WTC11 (cell line): ENCODE data around the gene BTK. TPM values are rescaled to one million over a fixed set of nuclear protein-coding genes. Genes with fewer than 3 reads are reported as not detected.

Experiments
- ATAC-seq: fragments of 200-7000 bp; cut with Tn5 transposase; 2 replicates; pipeline ENCODE4 v1.10.0; 2021; ENCODE audit warnings: mild to moderate bottlenecking, moderate library complexity
- CTCF ChIA-PET: fragments of 300-600 bp; sonication (Branson Sonifier 250); formaldehyde crosslinking; loops from one replicate; lab custom pipeline; 2021; ENCODE audit warnings: antibody characterized with exemption; lab: Charles Lee
- POLR2A ChIA-PET: fragments of 350-600 bp; sonication (Branson Sonifier 250); formaldehyde crosslinking; loops from one replicate; lab custom pipeline; 2021; ENCODE audit warnings: antibody characterized with exemption; lab: Charles Lee
- DNase-seq: peaks from one replicate; pipeline ENCODE4 v3.0.0; 2021; ENCODE audit warnings: low spot score
- H3K27ac Mint-ChIP-seq: 2 replicates; pipeline ENCODE4 v1.8.0; 2021; ENCODE audit warnings: mixed read lengths
- H3K27me3 Mint-ChIP-seq: 2 replicates; pipeline ENCODE4 v1.8.0; 2021; ENCODE audit warnings: low read depth, mild to moderate bottlenecking, moderate library complexity, mixed read lengths
- H3K36me3 Mint-ChIP-seq: 2 replicates; pipeline ENCODE4 v1.8.0; 2021; ENCODE audit warnings: mixed read lengths
- H3K4me1 Mint-ChIP-seq: 2 replicates; pipeline ENCODE4 v1.8.0; 2022; ENCODE audit warnings: mixed read lengths
- H3K4me3 Mint-ChIP-seq: 2 replicates; pipeline ENCODE4 v1.8.0; 2021; ENCODE audit warnings: mild to moderate bottlenecking, moderate library complexity, mixed read lengths
- H3K9me3 Mint-ChIP-seq: 2 replicates; pipeline ENCODE4 v1.8.0; 2021; ENCODE audit warnings: mixed read lengths
- ATF6 ChIP-seq: sonication (generic); formaldehyde crosslinking; IDR thresholded peaks from 2 replicates; pipeline ENCODE4 v1.8.1; 2023; ENCODE audit warnings: mild to moderate bottlenecking, missing genetic modification reagents
- CDX4 ChIP-seq: fragments of 250-450 bp; sonication (Bioruptor Pico); IDR thresholded peaks from 2 replicates; pipeline ENCODE4 v1.9.0; 2021; ENCODE audit warnings: moderate library complexity, mild to moderate bottlenecking, inconsistent platforms, borderline replicate concordance
- CREM ChIP-seq: sonication (generic); formaldehyde crosslinking; IDR thresholded peaks from 2 replicates; pipeline ENCODE4 v1.8.1; 2022; ENCODE audit warnings: mild to moderate bottlenecking, missing genetic modification reagents, moderate library complexity
- E2F1 ChIP-seq: sonication (generic); formaldehyde crosslinking; IDR thresholded peaks from 2 replicates; pipeline ENCODE4 v1.8.0; 2022; ENCODE audit warnings: mild to moderate bottlenecking, missing genetic modification reagents
- GABPB1 ChIP-seq: sonication (generic); formaldehyde crosslinking; IDR thresholded peaks from 2 replicates; pipeline ENCODE4 v1.8.1; 2023; ENCODE audit warnings: mild to moderate bottlenecking, missing genetic modification reagents
- HMGXB4 ChIP-seq: sonication (generic); formaldehyde crosslinking; IDR thresholded peaks from 2 replicates; pipeline ENCODE4 v1.8.1; 2023; ENCODE audit warnings: mild to moderate bottlenecking, moderate library complexity, missing genetic modification reagents
- JUN ChIP-seq: sonication (generic); formaldehyde crosslinking; IDR thresholded peaks from 2 replicates; pipeline ENCODE4 v1.8.0; 2023; ENCODE audit warnings: mild to moderate bottlenecking, missing genetic modification reagents
- KAT7 ChIP-seq: sonication (generic); formaldehyde crosslinking; IDR thresholded peaks from 2 replicates; pipeline ENCODE4 v1.8.1; 2023; ENCODE audit warnings: missing genetic modification reagents, mild to moderate bottlenecking, borderline replicate concordance
- MXD4 ChIP-seq: fragments of 250-450 bp; sonication (Bioruptor Pico); IDR thresholded peaks from 2 replicates; pipeline ENCODE4 v1.8.0; 2021; ENCODE audit warnings: mild to moderate bottlenecking, moderate library complexity, borderline replicate concordance
- MYBL2 ChIP-seq: sonication (generic); formaldehyde crosslinking; IDR thresholded peaks from 2 replicates; pipeline ENCODE4 v1.8.1; 2023; ENCODE audit warnings: mild to moderate bottlenecking, moderate library complexity, missing genetic modification reagents
- NFATC4 ChIP-seq: fragments of 250-450 bp; sonication (Bioruptor Pico); IDR thresholded peaks from 2 replicates; pipeline ENCODE4 v1.9.0; 2021; ENCODE audit warnings: mild to moderate bottlenecking
- NR1H2 ChIP-seq: sonication (generic); formaldehyde crosslinking; IDR thresholded peaks from 2 replicates; pipeline ENCODE4 v1.9.0; 2021; ENCODE audit warnings: mild to moderate bottlenecking, moderate library complexity, missing genetic modification reagents
- PRRX2 ChIP-seq: fragments of 250-450 bp; sonication (Bioruptor Pico); IDR thresholded peaks from 2 replicates; pipeline ENCODE4 v1.8.0; 2021; ENCODE audit warnings: mild to moderate bottlenecking
- RORB ChIP-seq: fragments of 250-450 bp; sonication (Bioruptor Pico); IDR thresholded peaks from 2 replicates; pipeline ENCODE4 v1.9.0; 2021; ENCODE audit warnings: mild to moderate bottlenecking
- TEAD1 ChIP-seq: sonication (generic); formaldehyde crosslinking; IDR thresholded peaks from 2 replicates; pipeline ENCODE4 v1.8.0; 2022; ENCODE audit warnings: mild to moderate bottlenecking, missing genetic modification reagents
- TP53 ChIP-seq: sonication (generic); formaldehyde crosslinking; IDR thresholded peaks from 2 replicates; pipeline ENCODE4 v1.8.1; 2023; ENCODE audit warnings: mild to moderate bottlenecking, missing genetic modification reagents
- ZBTB21 ChIP-seq: sonication (generic); formaldehyde crosslinking; IDR thresholded peaks from 2 replicates; pipeline ENCODE4 v1.8.1; 2023; ENCODE audit warnings: mild to moderate bottlenecking, missing genetic modification reagents, borderline replicate concordance
- ZMAT4 ChIP-seq: fragments of 250-450 bp; sonication (Bioruptor Pico); IDR thresholded peaks from 2 replicates; pipeline ENCODE4 v1.9.0; 2021; ENCODE audit warnings: mild to moderate bottlenecking
- ZNF121 ChIP-seq: sonication (generic); formaldehyde crosslinking; IDR thresholded peaks from 2 replicates; pipeline ENCODE4 v1.8.0; 2023; ENCODE audit warnings: missing genetic modification reagents
- total RNA-seq: library from RNA; stranded (reverse); gene quantifications from 3 replicates; pipeline ENCODE4 v1.2.3, GENCODE V29; 2021
- TF ChIP-seq, protein P1 (sequence below): sonication (generic); formaldehyde crosslinking; IDR thresholded peaks from 2 replicates; pipeline ENCODE4 v1.8.0; 2023; ENCODE audit warnings: missing genetic modification reagents, mild to moderate bottlenecking, borderline replicate concordance
- TF ChIP-seq, protein P2 (sequence below): fragments of 250-450 bp; sonication (Bioruptor Pico); conservative IDR thresholded peaks from 2 replicates; pipeline ENCODE4 v1.9.0; 2021; ENCODE audit warnings: mild to moderate bottlenecking

The BTK gene
- total RNA-seq, 1 experiment from 2014 or later = 0.74 TPM

DNA sequence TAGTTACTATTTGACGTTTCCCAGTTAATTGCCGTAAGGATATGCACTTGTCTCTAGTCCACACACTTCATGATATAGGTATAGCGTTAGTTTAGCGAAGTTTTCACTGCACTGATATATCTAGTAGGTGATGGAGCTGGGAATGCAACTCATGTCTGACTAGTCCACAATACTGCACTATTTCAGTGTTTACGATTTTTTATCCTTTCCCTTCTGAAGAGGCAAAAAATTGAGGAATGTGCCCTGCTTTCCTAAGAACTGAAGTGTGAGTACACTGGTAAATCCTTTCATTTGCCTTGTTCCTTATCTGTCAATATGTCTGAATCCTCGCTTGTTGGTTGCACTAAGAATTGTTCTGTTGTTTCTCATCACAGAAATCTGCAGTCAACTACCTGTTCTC, 5.8 kb upstream of the BTK start:
- POLR2A ChIA-PET = no interaction called here
- ATAC-seq (no peak), DNase-seq (no peak)
- no peak for TF ChIP-seq ATF6 (CRISPR knock-in tag)
- no peak for TF ChIP-seq ZBTB21 (CRISPR knock-in tag)
- no peak for TF ChIP-seq TP53 (CRISPR knock-in tag)
- no peak for TF ChIP-seq MYBL2
- TF ChIP-seq TEAD1 (CRISPR knock-in tag) = no peak
- TF ChIP-seq ZMAT4 (CRISPR knock-in tag) = no peak
- no peak for TF ChIP-seq E2F1 (CRISPR knock-in tag)
- no peak for TF ChIP-seq JUN
- TF ChIP-seq NR1H2 = no peak
- TF ChIP-seq, protein P1, sequence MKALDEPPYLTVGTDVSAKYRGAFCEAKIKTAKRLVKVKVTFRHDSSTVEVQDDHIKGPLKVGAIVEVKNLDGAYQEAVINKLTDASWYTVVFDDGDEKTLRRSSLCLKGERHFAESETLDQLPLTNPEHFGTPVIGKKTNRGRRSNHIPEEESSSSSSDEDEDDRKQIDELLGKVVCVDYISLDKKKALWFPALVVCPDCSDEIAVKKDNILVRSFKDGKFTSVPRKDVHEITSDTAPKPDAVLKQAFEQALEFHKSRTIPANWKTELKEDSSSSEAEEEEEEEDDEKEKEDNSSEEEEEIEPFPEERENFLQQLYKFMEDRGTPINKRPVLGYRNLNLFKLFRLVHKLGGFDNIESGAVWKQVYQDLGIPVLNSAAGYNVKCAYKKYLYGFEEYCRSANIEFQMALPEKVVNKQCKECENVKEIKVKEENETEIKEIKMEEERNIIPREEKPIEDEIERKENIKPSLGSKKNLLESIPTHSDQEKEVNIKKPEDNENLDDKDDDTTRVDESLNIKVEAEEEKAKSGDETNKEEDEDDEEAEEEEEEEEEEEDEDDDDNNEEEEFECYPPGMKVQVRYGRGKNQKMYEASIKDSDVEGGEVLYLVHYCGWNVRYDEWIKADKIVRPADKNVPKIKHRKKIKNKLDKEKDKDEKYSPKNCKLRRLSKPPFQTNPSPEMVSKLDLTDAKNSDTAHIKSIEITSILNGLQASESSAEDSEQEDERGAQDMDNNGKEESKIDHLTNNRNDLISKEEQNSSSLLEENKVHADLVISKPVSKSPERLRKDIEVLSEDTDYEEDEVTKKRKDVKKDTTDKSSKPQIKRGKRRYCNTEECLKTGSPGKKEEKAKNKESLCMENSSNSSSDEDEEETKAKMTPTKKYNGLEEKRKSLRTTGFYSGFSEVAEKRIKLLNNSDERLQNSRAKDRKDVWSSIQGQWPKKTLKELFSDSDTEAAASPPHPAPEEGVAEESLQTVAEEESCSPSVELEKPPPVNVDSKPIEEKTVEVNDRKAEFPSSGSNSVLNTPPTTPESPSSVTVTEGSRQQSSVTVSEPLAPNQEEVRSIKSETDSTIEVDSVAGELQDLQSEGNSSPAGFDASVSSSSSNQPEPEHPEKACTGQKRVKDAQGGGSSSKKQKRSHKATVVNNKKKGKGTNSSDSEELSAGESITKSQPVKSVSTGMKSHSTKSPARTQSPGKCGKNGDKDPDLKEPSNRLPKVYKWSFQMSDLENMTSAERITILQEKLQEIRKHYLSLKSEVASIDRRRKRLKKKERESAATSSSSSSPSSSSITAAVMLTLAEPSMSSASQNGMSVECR (CRISPR knock-in tag) = no peak
- TF ChIP-seq MXD4 (CRISPR knock-in tag) = no peak
- TF ChIP-seq ZNF121 = no peak
- TF ChIP-seq KAT7 (CRISPR knock-in tag) = no peak
- CTCF ChIA-PET = no interaction called here
- Mint-ChIP-seq H3K36me3 (peaks cover 45% of the 10 kb centered on the region), H3K9me3 (no peaks in the 10 kb centered on the region), H3K4me3 (peak overlapping the region; percentile 92), H3K27me3 (no peaks in the 10 kb centered on the region), H3K27ac (peak overlapping the region; percentile 97), H3K4me1 (peaks cover 14% of the 10 kb centered on the region)

DNA sequence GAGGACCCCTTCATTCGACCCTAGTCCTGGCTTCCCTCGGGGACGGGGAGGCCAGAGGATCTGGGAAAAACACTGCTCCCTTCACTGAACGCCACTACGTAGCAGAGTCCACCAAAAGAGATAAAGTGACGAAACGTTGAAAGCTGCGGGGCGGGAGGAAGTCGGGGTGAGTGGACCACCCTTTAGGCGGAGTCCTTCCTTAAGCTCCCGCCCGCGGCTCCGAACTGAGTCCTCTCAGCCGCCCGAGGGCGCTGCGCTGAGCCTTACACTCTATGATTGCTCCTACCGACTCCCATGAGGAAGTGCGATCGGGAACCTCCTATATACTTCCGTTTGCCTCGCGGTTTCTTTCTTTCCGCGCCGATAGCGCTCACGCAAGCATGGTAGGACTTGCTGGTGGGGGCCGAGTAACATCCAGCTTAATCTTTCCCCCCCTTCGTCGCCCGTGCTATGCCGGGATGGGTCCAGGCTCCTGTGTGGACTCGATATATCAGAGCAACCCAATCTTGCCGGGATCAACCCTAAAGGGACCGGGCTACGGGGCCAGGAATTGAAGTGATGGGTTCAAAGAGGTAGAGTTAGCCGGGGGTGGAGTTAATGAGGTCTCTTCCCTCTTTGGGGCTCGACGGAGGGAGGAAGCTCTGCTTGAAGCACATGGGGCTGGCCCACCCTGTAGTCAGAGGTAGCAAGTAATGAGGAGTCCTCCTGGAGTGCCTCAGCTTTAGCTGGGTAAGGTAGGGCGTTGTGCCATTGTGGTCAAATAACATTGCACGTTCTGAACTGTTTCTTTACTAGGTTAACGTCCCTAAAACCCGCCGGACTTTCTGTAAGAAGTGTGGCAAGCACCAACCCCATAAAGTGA, 4.9 kb upstream of the BTK start, which contains the start of gene RPL36A:
Gene RPL36A, plus strand, starts transcription at position 348 of the 862 bp plus-strand sequence. Its CDS starts 33 bp downstream, at position 381.
- peak; percentile 84 for DNase-seq
- peak; percentile 94 for ATAC-seq
- H3K4me1 Mint-ChIP-seq = peaks cover 19% of the 10 kb centered on the region
- H3K27me3 Mint-ChIP-seq = no peaks in the 10 kb centered on the region
- H3K36me3 Mint-ChIP-seq = peaks cover 42% of the 10 kb centered on the region
- H3K27ac Mint-ChIP-seq = peak within 1 kb of the TSS; percentile 97
- CTCF ChIA-PET = interaction anchor here (0.7 to 1.2 kb wide), 4 partner anchors 13 to 42 kb away, joined by 3 to 4 read pairs (median 3); partner anchors contain the start of gene TIMM8A
- peak within 1 kb of the TSS; percentile 92 for H3K4me3 Mint-ChIP-seq
- H3K9me3 Mint-ChIP-seq = no peaks in the 10 kb centered on the region
- POLR2A ChIA-PET = interaction anchor here (0.6 to 1.2 kb wide), 8 partner anchors 13 to 43 kb away, joined by 3 to 8 read pairs (median 4); partner anchors contain the start of genes GLA, HNRNPH2 and TIMM8A
- TF ChIP-seq GABPB1 (CRISPR knock-in tag) (peak; percentile 59), RORB (CRISPR knock-in tag) (no peak), HMGXB4 (0 out of 2 replicates have a peak, but pooled peaks have one; percentile 23), CDX4 (CRISPR knock-in tag) (no peak), NFATC4 (peak; percentile 88), PRRX2 (CRISPR knock-in tag) (peak; percentile 76), CREM (CRISPR knock-in tag) (0 out of 2 replicates have a peak, but pooled peaks have one; percentile 20)
- TF ChIP-seq, protein P2, sequence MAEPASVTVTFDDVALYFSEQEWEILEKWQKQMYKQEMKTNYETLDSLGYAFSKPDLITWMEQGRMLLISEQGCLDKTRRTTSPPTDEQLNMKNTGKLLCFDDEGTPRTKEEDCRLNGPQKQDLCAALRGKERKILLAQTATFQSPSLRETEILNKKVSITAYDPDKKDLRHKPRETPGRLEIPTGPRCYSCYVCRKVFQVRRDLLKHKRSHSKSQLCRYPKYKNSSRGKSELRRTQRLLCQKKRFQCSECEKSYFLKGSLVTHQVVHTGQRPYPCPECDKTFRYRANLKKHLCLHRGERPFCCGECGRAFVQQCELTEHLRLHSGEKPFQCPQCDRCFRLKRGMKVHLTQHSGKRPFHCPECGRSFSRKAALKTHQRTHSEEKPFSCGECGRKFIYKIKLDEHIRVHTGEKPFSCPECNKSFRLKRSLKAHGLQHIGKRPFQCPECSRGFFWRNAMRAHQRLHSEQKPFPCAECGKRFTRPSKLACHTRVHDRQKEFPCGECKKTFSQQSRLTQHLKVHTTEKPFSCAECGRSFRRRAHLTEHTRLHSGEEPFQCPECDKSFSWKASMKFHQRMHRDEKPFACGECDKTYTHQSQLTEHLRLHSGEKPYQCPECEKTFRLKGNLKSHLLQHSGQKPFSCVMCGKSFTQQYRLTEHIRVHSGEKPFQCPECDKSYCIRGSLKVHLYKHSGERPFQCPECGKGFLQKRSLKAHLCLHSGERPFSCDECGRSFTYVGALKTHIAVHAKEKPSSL = peak; percentile 93
